Astrocyte (in vitro differentiated cells and primary cell): ENCODE measurements around the gene PRRX2.

Experiments
- EZH2 ChIP-seq: IDR thresholded peaks from 2 replicates; pipeline ENCODE4 v1.6.1; 2012; ENCODE audit warnings: mild to moderate bottlenecking, low read length, inconsistent platforms; ENCODE audit not compliant: insufficient read depth
- TF ChIP-seq, protein P1 (sequence below): IDR thresholded peaks from 2 replicates; pipeline ENCODE4 v1.5.1; 2011; ENCODE audit warnings: low read depth, mild to moderate bottlenecking, inconsistent platforms, low read length, moderate library complexity; ENCODE audit not compliant: insufficient read depth

DNA sequence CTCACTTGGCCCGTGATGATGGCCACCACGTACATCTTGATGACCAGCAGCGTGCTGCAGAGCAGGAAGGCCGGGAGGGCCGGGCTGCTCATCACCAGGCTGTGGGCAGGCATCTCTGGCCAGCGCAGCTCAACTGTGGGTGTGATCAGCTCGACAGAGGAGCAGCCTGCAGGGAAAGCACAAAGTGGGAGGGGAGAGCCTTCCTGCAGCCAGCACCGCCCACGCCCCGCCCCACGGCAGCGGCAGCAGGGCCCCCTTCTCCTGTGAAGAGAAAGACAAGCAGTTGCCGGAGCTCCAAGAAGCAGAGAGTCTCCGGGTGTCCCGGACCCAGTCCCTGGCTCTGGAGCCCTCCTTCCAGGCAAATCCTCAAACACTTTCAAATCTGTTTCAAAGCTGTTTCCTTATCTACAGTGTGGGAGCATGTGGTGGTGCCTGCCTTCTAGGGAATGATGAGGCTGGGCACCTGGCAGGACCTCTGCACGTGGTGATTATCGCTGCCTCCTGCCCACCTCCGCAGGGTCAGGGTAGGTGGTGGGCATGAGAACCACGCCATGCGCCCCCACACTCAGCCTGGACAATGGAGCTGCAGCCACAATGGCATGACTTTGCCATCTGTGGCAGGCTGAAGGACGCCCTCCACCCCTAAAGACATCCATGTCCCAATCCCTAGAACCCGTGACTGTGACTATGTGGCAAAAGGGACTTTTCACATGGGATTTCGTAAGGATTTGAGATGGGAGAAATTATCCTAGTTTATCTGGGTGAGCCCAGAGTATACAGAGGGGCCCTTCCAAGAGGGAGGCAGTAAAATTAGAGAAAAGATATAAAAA is 87.7 kb downstream of the PRRX2 start, which contains the start of gene PTGES:
- TF ChIP-seq, protein P1, sequence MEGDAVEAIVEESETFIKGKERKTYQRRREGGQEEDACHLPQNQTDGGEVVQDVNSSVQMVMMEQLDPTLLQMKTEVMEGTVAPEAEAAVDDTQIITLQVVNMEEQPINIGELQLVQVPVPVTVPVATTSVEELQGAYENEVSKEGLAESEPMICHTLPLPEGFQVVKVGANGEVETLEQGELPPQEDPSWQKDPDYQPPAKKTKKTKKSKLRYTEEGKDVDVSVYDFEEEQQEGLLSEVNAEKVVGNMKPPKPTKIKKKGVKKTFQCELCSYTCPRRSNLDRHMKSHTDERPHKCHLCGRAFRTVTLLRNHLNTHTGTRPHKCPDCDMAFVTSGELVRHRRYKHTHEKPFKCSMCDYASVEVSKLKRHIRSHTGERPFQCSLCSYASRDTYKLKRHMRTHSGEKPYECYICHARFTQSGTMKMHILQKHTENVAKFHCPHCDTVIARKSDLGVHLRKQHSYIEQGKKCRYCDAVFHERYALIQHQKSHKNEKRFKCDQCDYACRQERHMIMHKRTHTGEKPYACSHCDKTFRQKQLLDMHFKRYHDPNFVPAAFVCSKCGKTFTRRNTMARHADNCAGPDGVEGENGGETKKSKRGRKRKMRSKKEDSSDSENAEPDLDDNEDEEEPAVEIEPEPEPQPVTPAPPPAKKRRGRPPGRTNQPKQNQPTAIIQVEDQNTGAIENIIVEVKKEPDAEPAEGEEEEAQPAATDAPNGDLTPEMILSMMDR = no peak
- TF ChIP-seq EZH2 = no peak
